GM12873 (cell line): Measurements from ENCODE around the gene LRAT.

Source experiments
- TF ChIP-seq, protein P1 (sequence below): IDR thresholded peaks from 2 replicates; pipeline ENCODE4 v1.5.1; 2012; ENCODE audit warnings: low read depth, mild to moderate bottlenecking, moderate library complexity, low read length, control low read depth; ENCODE audit not compliant: insufficient read depth; ENCODE audit errors: missing control alignments

The LRAT gene

DNA sequence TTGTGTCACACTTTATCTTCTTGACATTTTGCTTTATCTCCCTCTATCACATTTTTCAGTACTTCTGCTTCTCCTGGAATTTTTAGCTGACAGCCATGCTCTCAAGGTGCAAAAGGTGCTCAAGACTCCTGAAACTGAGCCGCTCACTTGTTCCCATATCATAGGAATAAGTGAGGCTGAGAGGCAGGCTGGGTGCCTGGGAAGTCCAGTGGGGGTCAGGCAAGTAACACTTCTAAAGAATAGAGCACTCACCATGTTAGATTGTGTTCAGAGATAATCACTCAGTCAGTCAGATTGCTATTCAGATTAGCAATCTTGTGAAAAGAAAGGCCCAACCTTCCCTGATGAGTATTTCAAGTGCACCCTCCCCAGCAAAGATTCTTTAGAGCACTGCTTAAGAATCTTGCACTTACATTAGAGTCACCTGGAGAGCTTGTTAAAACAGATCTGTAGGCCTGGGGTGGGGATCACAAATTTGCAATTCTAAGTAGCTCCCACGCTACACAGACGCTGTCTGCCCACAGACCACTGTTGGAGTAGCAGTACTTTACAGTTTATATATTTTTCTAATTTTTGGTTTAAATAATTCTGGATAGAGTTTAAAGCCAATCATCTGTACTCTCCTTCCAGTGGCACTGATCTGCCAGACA lies 23.1 kb upstream of the LRAT start:
- TF ChIP-seq, protein P1, sequence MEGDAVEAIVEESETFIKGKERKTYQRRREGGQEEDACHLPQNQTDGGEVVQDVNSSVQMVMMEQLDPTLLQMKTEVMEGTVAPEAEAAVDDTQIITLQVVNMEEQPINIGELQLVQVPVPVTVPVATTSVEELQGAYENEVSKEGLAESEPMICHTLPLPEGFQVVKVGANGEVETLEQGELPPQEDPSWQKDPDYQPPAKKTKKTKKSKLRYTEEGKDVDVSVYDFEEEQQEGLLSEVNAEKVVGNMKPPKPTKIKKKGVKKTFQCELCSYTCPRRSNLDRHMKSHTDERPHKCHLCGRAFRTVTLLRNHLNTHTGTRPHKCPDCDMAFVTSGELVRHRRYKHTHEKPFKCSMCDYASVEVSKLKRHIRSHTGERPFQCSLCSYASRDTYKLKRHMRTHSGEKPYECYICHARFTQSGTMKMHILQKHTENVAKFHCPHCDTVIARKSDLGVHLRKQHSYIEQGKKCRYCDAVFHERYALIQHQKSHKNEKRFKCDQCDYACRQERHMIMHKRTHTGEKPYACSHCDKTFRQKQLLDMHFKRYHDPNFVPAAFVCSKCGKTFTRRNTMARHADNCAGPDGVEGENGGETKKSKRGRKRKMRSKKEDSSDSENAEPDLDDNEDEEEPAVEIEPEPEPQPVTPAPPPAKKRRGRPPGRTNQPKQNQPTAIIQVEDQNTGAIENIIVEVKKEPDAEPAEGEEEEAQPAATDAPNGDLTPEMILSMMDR = no peak

DNA sequence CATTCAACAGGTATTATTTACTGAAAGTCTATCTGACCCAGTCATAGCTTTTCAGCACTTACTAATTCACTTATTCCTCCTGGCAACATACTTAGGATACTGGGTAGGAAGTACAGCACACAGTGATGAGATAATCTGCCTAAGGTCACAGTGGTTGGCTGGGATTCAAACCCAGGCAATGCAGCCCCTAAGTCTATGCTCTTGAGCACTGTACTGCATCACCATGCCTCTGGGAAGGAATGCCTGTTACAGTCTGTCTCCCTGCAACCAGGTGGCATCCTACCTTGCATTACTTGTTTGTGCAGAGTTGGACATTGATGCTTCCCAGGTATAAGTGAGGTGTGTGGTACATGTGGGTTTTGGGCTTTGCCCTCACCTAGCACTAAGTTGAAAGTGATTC lies 21.5 kb upstream of the LRAT start:
- TF ChIP-seq, protein P1 = no peak

DNA sequence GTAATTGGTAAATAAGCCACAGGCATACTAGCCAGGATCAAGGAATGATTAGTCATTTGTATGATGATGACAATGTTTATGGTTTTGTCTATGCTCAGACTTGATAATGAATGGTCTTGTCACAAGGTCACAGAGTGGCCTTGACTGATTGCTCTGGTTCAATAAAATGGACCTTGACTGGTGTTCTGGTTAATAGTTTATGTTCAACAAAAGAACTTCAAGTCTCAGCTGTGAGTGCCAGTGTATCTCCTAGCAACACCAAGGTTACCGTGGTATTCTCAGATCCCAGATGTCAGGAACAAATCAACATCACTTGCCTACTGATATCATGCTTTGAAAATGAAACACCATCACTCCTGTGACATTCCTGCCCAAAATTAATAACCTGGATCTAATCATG lies 16.3 kb upstream of the LRAT start:
- TF ChIP-seq, protein P1 = no peak

DNA sequence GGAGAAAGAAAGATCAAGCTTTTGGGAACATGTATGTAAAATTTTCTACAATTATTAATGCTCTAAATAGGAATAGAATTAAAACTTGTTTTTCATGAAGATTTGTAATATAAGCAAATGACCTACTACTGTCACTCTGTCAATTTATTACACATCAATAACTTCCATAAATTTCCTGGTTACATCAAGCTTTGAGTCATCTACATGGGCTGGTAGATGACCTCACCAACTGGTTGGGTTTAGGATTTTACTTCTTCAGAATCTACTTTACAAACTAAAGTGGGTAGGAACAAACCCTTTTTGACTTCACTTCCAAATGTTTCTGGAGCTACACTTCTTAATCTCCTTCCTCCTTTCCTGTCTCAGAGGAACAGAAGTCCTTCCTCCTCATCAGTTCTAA lies 12.0 kb upstream of the LRAT start:
- TF ChIP-seq, protein P1 = no peak

DNA sequence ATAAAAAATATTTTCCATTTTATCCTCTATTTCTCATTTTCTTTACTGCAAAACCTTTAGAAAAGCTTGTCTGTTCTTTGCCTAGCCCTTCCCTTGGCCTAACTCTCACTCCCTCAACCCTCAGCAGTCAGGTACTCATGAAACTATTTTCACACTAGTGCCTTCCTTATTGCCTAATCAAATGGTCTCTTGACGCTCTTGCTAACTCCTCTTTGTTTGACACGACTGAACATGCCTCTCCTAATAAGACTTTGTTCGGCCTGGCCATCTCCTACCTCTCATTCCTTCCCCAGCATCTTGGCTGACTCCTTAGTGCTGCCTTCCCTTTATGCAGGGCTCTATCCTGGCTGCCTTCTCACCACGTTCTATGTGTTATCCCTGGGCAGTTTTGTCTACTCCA lies 11.1 kb upstream of the LRAT start:
- TF ChIP-seq, protein P1 = no peak

DNA sequence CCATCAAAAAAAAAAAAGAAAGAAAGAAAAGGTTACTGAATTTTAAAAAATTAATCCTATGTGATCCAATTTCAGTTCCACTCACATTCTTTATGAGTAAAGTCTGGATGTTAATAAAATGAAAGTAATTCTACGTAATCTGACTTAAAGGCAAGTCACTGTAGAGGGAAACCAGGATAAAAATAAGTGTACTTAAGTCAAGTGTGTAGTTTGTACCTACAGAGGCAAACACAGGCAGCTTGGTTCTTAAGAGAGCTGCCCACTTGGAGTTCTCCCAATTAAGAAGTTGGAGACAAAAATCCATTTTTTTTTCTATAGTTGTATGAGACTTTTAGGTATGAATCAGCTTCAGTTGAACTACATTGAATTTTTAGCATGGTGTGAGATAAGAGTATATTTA lies 7.0 kb upstream of the LRAT start:
- TF ChIP-seq, protein P1 = no peak

DNA sequence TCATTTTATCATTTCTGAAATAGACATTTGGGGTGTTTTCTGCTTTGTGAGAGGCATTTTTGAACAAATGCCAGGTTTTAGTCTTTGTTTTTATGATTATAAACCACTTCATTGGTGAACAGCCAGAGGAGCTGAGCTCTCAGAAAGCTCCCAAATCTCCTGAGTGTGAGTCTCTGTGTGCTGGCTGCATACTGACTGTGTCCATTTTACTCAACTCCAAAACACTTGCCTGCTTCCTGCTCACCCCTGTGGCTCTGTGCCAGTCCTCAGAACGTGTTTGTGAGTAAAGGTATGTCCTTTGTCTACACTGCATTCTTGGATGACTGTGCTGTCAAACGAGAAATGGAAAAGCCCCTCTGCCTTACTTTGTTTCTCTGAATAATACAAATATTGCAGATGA lies 5.4 kb upstream of the LRAT start:
- TF ChIP-seq, protein P1 = no peak
